HepG2 (cell line): ENCODE results near the gene OR4K2. TPM values are rescaled to one million over a fixed set of nuclear protein-coding genes. Genes with fewer than 3 reads are reported as not detected.

Experiments
- ATAC-seq: fragments of 200-7000 bp; cut with Tn5 transposase; 3 replicates; pipeline ENCODE4 v1.9.1; 2020; ENCODE audit warnings: mild to moderate bottlenecking, moderate library complexity
- BruUV-seq: library from RNA; stranded (reverse); fragments of 400-500 nt; replicated peaks from 2 replicates; lab custom pipeline; 2021; lab: Mats Ljungman, UMichigan
- CTCF ChIA-PET: fragments of 300-600 bp; formaldehyde crosslinking; extraction: SDS; loops from one replicate; lab custom pipeline; 2021; ENCODE audit warnings: low total read pairs, inconsistent platforms, low intra/inter-chr PET ratio; lab: Yijun Ruan, JAX
- POLR2A ChIA-PET: fragments of 350-600 bp; sonication (Branson Sonifier 250); formaldehyde crosslinking; loops from one replicate; lab custom pipeline; 2020; ENCODE audit warnings: antibody characterized with exemption, inconsistent platforms; lab: Yijun Ruan, JAX
- DNase-seq: peaks from one replicate; pipeline ENCODE4 v3.0.0-alpha.2; 2015; ENCODE audit warnings: low spot score
- FAIRE-seq: peaks from 3 replicates; lab custom pipeline; 2011; peaks lifted over from hg19 to GRCh38; lab: Jason Lieb, UNC
- H2AFZ ChIP-seq: one replicate; pipeline ENCODE4 v1.6.1; 2011; ENCODE audit warnings: low read length, inconsistent platforms
- H3K27ac ChIP-seq: fragments of 300-600 bp; 3 replicates; pipeline ENCODE4 v1.8.0; 2011; ENCODE audit warnings: mixed run types, mild to moderate bottlenecking, mixed read lengths, low read length, inconsistent platforms; ENCODE audit not compliant: insufficient read depth; ENCODE audit errors: extremely low read length
- H3K27me3 ChIP-seq, 2 experiments: fragments of 200-600 bp in 1 of 2; 2 replicates in 1 of 2; 3 replicates in 1 of 2; pipeline versions ENCODE4 v1.6.0 to v1.8.0; 2011; ENCODE audit warnings: low read length in 2 of 2, mild to moderate bottlenecking in 2 of 2, moderate library complexity in 2 of 2, inconsistent platforms in 1 of 2; ENCODE audit not compliant: insufficient read depth in 2 of 2, control insufficient read depth in 1 of 2
- H3K36me3 ChIP-seq, 2 experiments: fragments of 200-600 bp in 1 of 2; replicated peaks in 1 of 2; 2 replicates in 1 of 2; 3 replicates in 1 of 2; pipeline versions ENCODE4 v1.5.1 to v1.8.0; 2011; ENCODE audit warnings: low read length in 2 of 2, inconsistent platforms in 1 of 2; ENCODE audit not compliant: insufficient read depth in 2 of 2, control insufficient read depth in 1 of 2
- H3K4me1 ChIP-seq: 2 replicates; pipeline ENCODE4 v1.5.1; 2012; ENCODE audit warnings: low read length, inconsistent platforms; ENCODE audit not compliant: insufficient read depth
- H3K4me2 ChIP-seq: 2 replicates; pipeline ENCODE4 v1.6.0; 2011; ENCODE audit warnings: low read depth, low read length, inconsistent platforms
- H3K4me3 ChIP-seq, 3 experiments: fragments of 200-600 bp in 1 of 3; sonication (generic), shearing (Covaris generic) in 1 of 3; replicated peaks in 1 of 3; 2 replicates each; pipeline ENCODE4 v1.5.1; 2011 to 2016; ENCODE audit warnings: low read length in 3 of 3, inconsistent platforms in 2 of 3, low read depth in 2 of 3, mild to moderate bottlenecking in 2 of 3, control low read depth in 1 of 3, mixed read lengths in 1 of 3; ENCODE audit not compliant: insufficient read depth in 1 of 3
- H3K79me2 ChIP-seq: one replicate; pipeline ENCODE4 v1.6.1; 2011; ENCODE audit warnings: low read length, inconsistent platforms; ENCODE audit not compliant: insufficient read depth
- H3K9ac ChIP-seq: 2 replicates; pipeline ENCODE4 v1.6.0; 2011; ENCODE audit warnings: mild to moderate bottlenecking, low read depth, low read length, inconsistent platforms; ENCODE audit not compliant: insufficient read depth
- H3K9me3 ChIP-seq: 2 replicates; pipeline ENCODE4 v1.5.1; 2012; ENCODE audit warnings: mild to moderate bottlenecking, low read length
- H4K20me1 ChIP-seq: 2 replicates; pipeline ENCODE4 v1.6.0; 2011; ENCODE audit warnings: inconsistent platforms, mild to moderate bottlenecking, low read length, moderate library complexity; ENCODE audit not compliant: insufficient read depth
- ATF7-NPFF ChIP-seq: sonication (generic); formaldehyde crosslinking; IDR thresholded peaks from 2 replicates; pipeline ENCODE4 v1.8.1; 2023; ENCODE audit warnings: mild to moderate bottlenecking, low read depth, missing genetic modification reagents, moderate library complexity
- CEBPB ChIP-seq: IDR thresholded peaks from 2 replicates; pipeline ENCODE4 v1.6.1; 2011; ENCODE audit warnings: low read depth, low read length, improper control_type of control experiment, borderline replicate concordance
- NKX3-1 ChIP-seq: sonication (generic); formaldehyde crosslinking; IDR thresholded peaks from 2 replicates; pipeline ENCODE4 v1.5.0; 2020; ENCODE audit warnings: missing genetic modification reagents
- PATZ1 ChIP-seq: sonication (generic); formaldehyde crosslinking; IDR thresholded peaks from 2 replicates; pipeline ENCODE4 v1.4.0; 2020; ENCODE audit warnings: missing genetic modification reagents
- RBAK ChIP-seq: sonication (generic); formaldehyde crosslinking; IDR thresholded peaks from 2 replicates; pipeline ENCODE4 v1.5.1; 2020; ENCODE audit warnings: mild to moderate bottlenecking, missing genetic modification reagents
- ZBTB26 ChIP-seq: IDR thresholded peaks from 2 replicates; pipeline ENCODE4 v1.6.1; 2016; ENCODE audit warnings: missing compliant biosample characterization, missing genetic modification reagents, borderline replicate concordance
- ZNF510 ChIP-seq: sonication (generic); formaldehyde crosslinking; IDR thresholded peaks from 2 replicates; pipeline ENCODE4 v1.4.0; 2020; ENCODE audit warnings: low read depth, mild to moderate bottlenecking, missing genetic modification reagents
- WGBS: methylation state at CpG from one replicate; pipeline ENCODE4 v1.1.6; 2017; ENCODE audit warnings: low lambda C conversion rate; 5-methylcytosine and 5-hydroxymethylcytosine counted together
- in situ Hi-C: cut with HindIII; loops from 2 replicates; pipeline ENCODE4 v1.10.0; 2017; ENCODE audit warnings: low pct_unique_long_range_greater_than_20kb; ENCODE audit not compliant: extremely low pct_ligation_motif_present
- intact Hi-C: fragments of 100-400 bp; cut with micrococcal nuclease; formaldehyde crosslinking; loops from one replicate; pipeline ENCODE4 v1.10.0; 2022; ENCODE audit not compliant: unreplicated experiment
- polyA plus RNA-seq, 8 experiments: library from polyadenylated mRNA; depleted of rRNA in 3 of 8; stranded (reverse) in 7 of 8; unstranded in 1 of 8; fragments of >200 nt; fragmentation: Illumina TruSeq in 4 of 8; extraction: Trizol in 4 of 8; gene quantifications; 2 replicates each; pipeline versions ENCODE4 v1.2.1 to v1.2.3, GENCODE V29; 2011 to 2016; ENCODE audit warnings: low read depth in 4 of 8, missing spikeins in 1 of 8, mixed read lengths in 1 of 8; ENCODE audit not compliant: insufficient read depth in 1 of 8
- total RNA-seq, 5 experiments: library from RNA; depleted of rRNA; stranded (reverse); fragments of >200 nt; fragmentation: Illumina TruSeq; extraction: Trizol; gene quantifications; 2 replicates each; pipeline ENCODE4 v1.2.3, GENCODE V29; 2016; ENCODE audit warnings: low read depth in 1 of 5

OR4K2 gene
- total and polyA plus RNA-seq, 2 of the 13 experiments (the other 11 are each of a cell fraction or from before 2014, with no cell fraction given) = not detected

- no peak for TF ChIP-seq NKX3-1 (CRISPR knock-in tag)
Observed at GRCh38 chr14:19895282-19895681, 20.3 kb downstream of the OR4K2 start (continued).

GRCh38 chr14:19900999-19901398, 26.1 kb downstream of the OR4K2 start:
- Histone ChIP-seq H3K4me1 (no peaks in the 10 kb centered on the region), H3K79me2 (no peaks in the 10 kb centered on the region), H3K36me3 (no peaks in the 10 kb centered on the region), H3K9ac (no peak overlapping the region), H3K27ac (no peak overlapping the region), H4K20me1 (no peaks in the 10 kb centered on the region), H3K4me3 (no peak overlapping the region), H3K4me2 (no peak overlapping the region), H3K9me3 (peaks cover 32% of the 10 kb centered on the region), H2AFZ (no peak overlapping the region), H3K27me3 (no peaks in the 10 kb centered on the region)
- no TSS peak for BruUV-seq
- POLR2A ChIA-PET = no interaction called here
- CTCF ChIA-PET = no interaction called here
- in situ Hi-C loops = no loop called here
- DNase-seq (no peak), ATAC-seq (no peak), FAIRE-seq (no peak)
- 31% methylated on average over 3 of the region's 3 CpGs for WGBS
- TF ChIP-seq ZNF510 (CRISPR knock-in tag) = no peak
- TF ChIP-seq ZBTB26 = no peak
- TF ChIP-seq ATF7-NPFF = no peak
- no peak for TF ChIP-seq RBAK (CRISPR knock-in tag)
- intact Hi-C loops = no loop called here

- WGBS = 8% methylated on average over 4 of the region's 4 CpGs
- intact Hi-C loops = no loop called here
- FAIRE-seq = no peak
Observed at GRCh38 chr14:19902409-19902808, 27.5 kb downstream of the OR4K2 start.

More at GRCh38 chr14:19902409-19902808, 27.5 kb downstream of the OR4K2 start:
- TF ChIP-seq CEBPB (peak; percentile 29; the same call in 1 of the 2 replicates), PATZ1 (CRISPR knock-in tag) (no peak)
- TF ChIP-seq, all 625 proteins: peak for 1
- BruUV-seq = no TSS peak
- Histone ChIP-seq H3K4me1 (no peaks in the 10 kb centered on the region), H3K79me2 (no peaks in the 10 kb centered on the region), H3K27ac (no peak overlapping the region), H3K9me3 (peaks cover 18% of the 10 kb centered on the region), H3K36me3 (no peaks in the 10 kb centered on the region), H3K9ac (no peak overlapping the region), H3K4me2 (no peak overlapping the region), H2AFZ (no peak overlapping the region), H4K20me1 (no peaks in the 10 kb centered on the region), H3K4me3 (no peak overlapping the region), H3K27me3 (no peaks in the 10 kb centered on the region)
- DNase-seq (no peak), ATAC-seq (no peak)
- in situ Hi-C loops = no loop called here
- CTCF ChIA-PET = no interaction called here
- POLR2A ChIA-PET = no interaction called here
